NCI-H1105 (cell line): ENCODE measurements around the gene LHX4.

Source experiments
- DNase-seq: peaks from one replicate; lab custom pipeline; 2025; lab: John Stamatoyannopoulos, UW

Gene LHX4

GRCh38 chr1:180243517-180244221 is 13.6 kb downstream of the LHX4 start:
- DNase-seq = no peak

DNA sequence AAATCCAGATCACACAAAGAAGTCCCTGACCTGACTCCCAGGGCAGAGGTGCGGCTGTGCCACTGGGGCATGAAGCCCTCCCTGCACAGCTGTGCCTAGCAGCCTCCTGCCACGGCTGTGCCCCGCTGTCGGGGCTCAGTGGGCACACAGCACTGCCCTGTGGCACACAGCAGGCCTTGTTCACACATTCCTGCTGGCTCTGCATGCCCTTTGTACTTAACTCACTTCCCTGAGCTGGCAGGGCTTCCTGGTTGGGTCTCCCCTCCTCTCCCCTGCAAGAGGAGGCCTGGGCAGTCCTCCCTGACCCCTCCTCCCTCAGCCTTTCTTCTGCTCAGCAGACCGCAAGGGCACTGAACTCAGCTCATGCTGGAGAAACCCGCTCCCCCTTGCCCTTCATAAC is 14.8 kb downstream of the LHX4 start:
- no peak for DNase-seq

DNA sequence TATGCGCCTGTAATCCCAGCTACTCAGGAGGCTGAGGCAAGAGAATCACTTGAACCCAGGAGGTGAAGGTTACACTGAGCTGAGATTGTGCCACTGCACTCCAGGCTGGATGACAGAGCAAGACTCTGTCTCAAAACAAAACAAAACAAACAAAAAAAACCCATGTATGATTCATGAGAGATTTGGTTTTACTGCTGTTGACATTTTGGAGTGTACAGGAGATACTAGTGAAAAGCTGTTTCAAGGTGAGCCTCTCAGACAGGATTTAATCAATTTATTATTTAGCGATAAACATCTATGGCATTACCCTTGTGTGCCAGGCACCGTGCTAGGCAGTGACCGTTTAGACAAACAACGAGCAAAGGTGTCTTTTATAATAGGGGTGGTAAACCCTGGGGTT is 16.5 kb downstream of the LHX4 start:
- no peak for DNase-seq

DNA sequence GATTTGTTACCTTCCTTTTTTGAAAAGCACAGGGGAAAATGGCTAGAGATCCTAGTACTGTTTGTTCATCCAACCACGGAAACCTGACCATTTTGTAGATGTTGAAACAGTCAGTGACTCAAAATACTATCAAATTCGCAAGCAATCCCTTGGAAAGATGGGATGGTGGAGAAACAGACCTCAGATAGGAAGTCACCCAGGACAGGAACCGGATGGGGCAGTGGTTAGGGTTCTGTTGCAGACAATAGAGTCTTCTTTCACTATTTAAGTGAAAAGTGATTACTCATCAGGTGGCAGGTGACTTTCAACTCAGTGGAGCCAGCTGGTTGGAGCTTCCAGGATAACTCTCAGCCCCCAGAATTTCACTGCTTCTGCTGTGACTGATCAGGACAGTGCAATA is 17.0 kb downstream of the LHX4 start:
- DNase-seq = no peak

GRCh38 chr1:180247580-180247979 is 17.5 kb downstream of the LHX4 start:
- DNase-seq = no peak

- no peak for DNase-seq
Observed at GRCh38 chr1:180248176-180248575, 18.1 kb downstream of the LHX4 start.

GRCh38 chr1:180248731-180249681 is 18.9 kb downstream of the LHX4 start:
- no peak for DNase-seq

DNA sequence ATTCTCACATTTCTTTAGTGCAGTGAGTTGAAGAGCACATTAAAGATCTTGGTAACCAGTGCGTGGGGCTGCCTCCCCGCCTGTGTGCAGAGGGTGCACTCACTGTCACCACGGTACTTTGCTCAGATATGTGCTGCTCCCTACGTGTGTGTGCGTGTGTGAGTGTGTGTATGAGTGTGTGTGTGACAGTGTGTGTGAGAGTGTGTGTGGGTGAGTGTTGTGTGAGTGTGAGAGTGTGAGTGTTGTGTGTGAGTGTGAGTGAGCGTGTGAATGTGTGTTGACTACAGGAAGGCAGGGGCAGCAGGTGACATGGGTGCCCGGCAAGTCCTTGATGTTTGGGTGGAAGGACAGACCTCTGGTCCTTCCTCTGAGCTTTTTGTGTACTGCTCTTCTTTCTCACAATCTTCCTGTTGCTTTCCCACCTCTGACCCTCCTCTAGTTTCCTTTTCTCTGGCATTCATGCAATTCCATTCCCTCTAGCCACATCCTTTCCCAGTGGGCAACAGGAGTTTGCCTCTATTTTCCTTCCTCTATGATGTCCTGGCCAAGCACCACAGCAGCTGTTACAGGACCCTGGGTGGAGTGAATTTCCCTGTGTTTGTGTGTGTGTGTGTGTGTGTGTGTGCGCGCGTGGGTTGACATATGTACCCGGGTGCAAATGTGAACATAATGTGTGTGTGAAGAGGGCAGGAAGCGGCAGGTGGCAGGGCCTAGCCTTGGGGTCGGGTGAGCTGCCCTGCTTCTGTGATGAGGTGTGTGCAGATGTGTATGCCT is 19.8 kb downstream of the LHX4 start:
- DNase-seq = no peak

GRCh38 chr1:180250499-180250770 is 20.4 kb downstream of the LHX4 start:
- no peak for DNase-seq

GRCh38 chr1:180250883-180251509 is 20.9 kb downstream of the LHX4 start:
- no peak for DNase-seq

GRCh38 chr1:180251526-180252305 is 21.7 kb downstream of the LHX4 start:
- DNase-seq = no peak

- peak; percentile 24 for DNase-seq
Observed at GRCh38 chr1:180252638-180253536, 22.8 kb downstream of the LHX4 start.

- no peak for DNase-seq
Observed at GRCh38 chr1:180253585-180254495, 23.8 kb downstream of the LHX4 start.

GRCh38 chr1:180254496-180254819 is 24.4 kb downstream of the LHX4 start:
- DNase-seq = no peak

DNA sequence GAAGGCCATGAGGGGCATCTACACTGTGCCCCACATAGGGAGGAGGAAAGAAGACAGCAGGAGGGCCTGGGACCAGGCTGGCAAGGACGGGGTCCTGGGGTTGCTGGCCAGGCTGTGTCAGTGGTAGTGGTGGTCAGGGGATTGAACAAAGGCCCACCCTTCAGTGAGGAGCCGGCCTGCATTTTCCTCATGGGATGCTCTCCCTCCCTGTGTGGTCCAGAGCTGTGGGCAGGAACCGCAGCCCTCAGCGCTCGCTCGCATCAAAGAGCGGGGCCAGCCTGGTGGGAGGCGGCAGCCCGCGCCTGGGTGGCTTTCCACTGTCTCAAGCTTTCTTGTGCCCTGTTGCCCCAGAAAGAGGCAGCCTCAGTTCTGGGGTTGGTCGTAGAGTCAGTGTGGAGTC is 24.8 kb downstream of the LHX4 start:
- no peak for DNase-seq

DNA sequence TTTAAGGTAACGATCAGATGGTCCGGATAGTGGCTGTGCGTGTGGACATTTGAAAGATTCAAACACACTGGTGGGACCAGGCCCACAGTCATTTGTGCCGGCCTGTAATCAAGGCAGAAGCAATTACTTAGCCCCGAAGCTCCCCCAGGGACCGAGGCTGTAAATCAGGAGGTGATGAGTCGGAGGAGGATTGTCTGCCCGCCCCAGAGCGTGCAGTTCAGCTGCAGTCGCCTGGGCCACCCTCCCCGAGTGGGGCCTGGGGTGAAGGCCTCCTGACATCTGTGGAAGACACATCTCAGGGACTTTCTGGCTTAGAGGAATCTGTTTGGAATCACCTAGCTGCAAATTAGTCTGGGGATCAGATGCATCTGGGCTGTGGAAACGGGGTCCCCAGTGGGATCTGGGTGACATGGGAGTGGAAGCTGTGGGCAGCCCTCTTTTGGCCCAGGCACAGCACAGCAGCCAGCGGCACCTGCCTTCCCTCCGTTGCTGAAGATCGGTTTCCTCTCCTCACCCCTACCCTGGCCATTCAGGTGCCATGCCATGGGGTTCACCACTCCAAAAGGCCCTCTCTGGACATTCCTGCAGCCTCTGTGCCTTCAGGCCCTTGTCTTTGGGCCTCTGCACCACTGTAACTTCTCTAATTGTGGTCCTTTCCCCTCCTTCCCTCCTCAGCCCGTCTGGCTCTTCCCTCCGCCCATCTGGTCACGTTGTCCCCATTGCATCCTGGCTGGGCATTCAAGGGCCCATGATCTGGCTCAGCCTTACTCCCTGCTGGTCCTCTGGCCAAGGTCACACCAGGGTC is 25.7 kb downstream of the LHX4 start:
- no peak for DNase-seq

DNA sequence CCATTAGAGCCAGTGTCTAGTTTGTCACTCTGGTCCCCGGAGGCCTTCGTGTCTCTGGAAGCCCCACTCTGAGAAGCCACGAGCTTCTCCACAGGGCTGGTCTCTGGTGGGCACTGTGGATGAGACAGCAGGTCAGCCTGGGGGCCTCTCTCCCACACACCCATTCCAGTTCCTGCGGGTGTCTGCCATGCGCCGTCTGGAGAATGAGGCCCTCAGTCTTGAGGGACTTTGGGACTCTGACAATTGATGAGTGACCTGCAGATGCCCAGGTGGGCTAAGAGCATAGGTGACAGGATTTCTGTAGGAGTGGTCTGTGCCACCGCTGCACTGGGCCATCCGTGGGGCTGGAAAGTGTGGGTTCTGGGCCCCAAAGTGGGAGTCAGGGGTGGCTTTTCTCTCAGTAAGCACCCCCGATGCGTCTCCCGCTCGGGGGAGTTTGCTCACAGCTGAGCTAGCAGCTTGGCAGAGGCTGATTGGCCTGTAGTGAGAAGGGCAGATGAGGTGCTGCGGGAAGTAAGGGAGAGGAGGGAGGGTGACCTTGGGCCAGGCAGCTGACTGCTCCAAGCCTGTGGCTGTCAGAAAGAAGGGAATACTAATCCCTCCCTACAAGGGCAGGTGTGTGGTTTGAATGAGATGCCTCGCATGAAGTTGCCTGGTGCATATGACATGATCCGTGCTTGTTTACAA is 26.4 kb downstream of the LHX4 start:
- no peak for DNase-seq

- no peak for DNase-seq
Observed at GRCh38 chr1:180257028-180257386, 26.9 kb downstream of the LHX4 start.
